Endothelial cell of umbilical vein (primary cell): ENCODE results near the gene USP30.

Experiments used
- MYC ChIP-seq: IDR thresholded peaks from one replicate; pipeline ENCODE4 v1.6.1; 2011; ENCODE audit warnings: mild to moderate bottlenecking, low read depth, low read length
- POLR2A ChIP-seq: IDR thresholded peaks from 2 replicates; pipeline ENCODE4 v1.6.1; 2012; ENCODE audit warnings: low read depth, mild to moderate bottlenecking, control low read depth, low read length
- POLR2AphosphoS5 ChIP-seq: IDR thresholded peaks from 2 replicates; pipeline ENCODE4 v1.6.1; 2012; ENCODE audit warnings: low read depth, mild to moderate bottlenecking, control low read depth, low read length, moderate library complexity; ENCODE audit not compliant: insufficient read depth
- TF ChIP-seq, protein P1 (sequence below), 2 donors: IDR thresholded peaks; 1 replicate in 1 of 2; 2 replicates in 1 of 2; pipeline ENCODE4 v1.5.1; 2011; ENCODE audit warnings: low read length in 2 of 2, mild to moderate bottlenecking in 2 of 2, moderate library complexity in 2 of 2, control low read depth in 1 of 2, inconsistent platforms in 1 of 2, low read depth in 1 of 2; ENCODE audit not compliant: insufficient read depth in 1 of 2; ENCODE audit errors: extremely low read depth in 1 of 2
- TF ChIP-seq, protein P2 (sequence below): IDR thresholded peaks from 2 replicates; pipeline ENCODE4 v1.6.1; 2011; ENCODE audit not compliant: insufficient read depth, insufficient read length

DNA sequence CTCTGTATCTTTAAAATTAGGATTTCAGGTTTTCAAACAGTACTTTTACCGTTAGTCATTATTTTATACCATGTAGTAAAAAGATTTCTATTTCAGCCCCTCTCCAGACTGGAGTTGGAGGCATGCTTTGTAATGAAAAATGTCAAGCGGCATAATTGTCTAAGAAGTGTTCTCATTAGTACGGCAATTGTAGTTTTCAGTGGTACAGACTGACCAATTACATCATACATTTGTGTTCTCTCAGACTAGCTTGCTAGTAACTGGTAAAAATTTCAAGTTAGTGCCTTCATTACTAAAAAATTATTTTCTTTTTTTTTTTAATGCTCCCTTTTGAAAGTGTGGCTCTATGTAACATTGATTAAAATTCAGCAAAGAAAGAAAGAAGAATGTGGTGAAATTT, 4.5 kb downstream of the USP30 start:
- TF ChIP-seq, protein P1, sequence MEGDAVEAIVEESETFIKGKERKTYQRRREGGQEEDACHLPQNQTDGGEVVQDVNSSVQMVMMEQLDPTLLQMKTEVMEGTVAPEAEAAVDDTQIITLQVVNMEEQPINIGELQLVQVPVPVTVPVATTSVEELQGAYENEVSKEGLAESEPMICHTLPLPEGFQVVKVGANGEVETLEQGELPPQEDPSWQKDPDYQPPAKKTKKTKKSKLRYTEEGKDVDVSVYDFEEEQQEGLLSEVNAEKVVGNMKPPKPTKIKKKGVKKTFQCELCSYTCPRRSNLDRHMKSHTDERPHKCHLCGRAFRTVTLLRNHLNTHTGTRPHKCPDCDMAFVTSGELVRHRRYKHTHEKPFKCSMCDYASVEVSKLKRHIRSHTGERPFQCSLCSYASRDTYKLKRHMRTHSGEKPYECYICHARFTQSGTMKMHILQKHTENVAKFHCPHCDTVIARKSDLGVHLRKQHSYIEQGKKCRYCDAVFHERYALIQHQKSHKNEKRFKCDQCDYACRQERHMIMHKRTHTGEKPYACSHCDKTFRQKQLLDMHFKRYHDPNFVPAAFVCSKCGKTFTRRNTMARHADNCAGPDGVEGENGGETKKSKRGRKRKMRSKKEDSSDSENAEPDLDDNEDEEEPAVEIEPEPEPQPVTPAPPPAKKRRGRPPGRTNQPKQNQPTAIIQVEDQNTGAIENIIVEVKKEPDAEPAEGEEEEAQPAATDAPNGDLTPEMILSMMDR (IDR thresholded peaks at IDR 0.05; ENCODE audit: extremely low read depth in 1 of 2, insufficient read depth in 1 of 2, low read depth in 1 of 2, low read length in 2 of 2): no peak
- TF ChIP-seq MYC (no peak), POLR2AphosphoS5 (no peak), POLR2A (no peak)
- TF ChIP-seq, protein P2, sequence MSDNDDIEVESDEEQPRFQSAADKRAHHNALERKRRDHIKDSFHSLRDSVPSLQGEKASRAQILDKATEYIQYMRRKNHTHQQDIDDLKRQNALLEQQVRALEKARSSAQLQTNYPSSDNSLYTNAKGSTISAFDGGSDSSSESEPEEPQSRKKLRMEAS: no peak
